ENCODE measurements around the gene CRIM1.

Gene CRIM1

DNA sequence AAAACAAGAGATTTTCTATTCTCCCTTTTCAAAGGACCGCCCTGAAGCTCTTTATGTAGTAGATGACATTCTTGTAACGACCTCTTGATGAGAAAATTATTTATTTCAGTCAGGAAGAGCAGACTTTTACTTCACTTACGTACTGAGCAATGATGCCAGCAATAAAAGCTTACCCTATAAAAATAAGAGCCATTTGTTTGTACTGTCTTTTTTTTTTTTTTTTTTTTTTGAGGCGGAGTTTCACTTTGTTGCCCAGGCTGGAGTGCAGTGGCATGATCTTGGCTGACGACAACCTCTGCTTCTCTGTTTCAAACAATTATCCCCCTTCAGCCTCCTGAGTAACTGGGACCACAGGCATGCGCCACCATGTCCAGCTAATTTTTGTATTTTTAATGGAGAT, 39.2 kb downstream of the CRIM1 start:
- H4K20me1 ChIP-seq (ENCODE audit: insufficient read depth, low read length): no peaks in the 10 kb centered on the region
- DNase-seq: no peak
- H3K79me2 ChIP-seq (ENCODE audit: insufficient read depth, low read length): no peaks in the 10 kb centered on the region
- ATAC-seq (ENCODE audit: insufficient read depth, low read depth): no peak
- no peaks in the 10 kb centered on the region for H3K36me3 ChIP-seq (ENCODE audit: insufficient read depth, low read length)
- H3K9me3 ChIP-seq (ENCODE audit: insufficient read depth, low read length, severe bottlenecking): no peaks in the 10 kb centered on the region
- H3K9ac ChIP-seq (ENCODE audit: low read depth, low read length): no peak overlapping the region
- no peak for TF ChIP-seq EZH2 (IDR thresholded peaks at IDR 0.05; ENCODE audit: borderline replicate concordance, low read depth, low read length, severe bottlenecking)
- TF ChIP-seq, protein P1, sequence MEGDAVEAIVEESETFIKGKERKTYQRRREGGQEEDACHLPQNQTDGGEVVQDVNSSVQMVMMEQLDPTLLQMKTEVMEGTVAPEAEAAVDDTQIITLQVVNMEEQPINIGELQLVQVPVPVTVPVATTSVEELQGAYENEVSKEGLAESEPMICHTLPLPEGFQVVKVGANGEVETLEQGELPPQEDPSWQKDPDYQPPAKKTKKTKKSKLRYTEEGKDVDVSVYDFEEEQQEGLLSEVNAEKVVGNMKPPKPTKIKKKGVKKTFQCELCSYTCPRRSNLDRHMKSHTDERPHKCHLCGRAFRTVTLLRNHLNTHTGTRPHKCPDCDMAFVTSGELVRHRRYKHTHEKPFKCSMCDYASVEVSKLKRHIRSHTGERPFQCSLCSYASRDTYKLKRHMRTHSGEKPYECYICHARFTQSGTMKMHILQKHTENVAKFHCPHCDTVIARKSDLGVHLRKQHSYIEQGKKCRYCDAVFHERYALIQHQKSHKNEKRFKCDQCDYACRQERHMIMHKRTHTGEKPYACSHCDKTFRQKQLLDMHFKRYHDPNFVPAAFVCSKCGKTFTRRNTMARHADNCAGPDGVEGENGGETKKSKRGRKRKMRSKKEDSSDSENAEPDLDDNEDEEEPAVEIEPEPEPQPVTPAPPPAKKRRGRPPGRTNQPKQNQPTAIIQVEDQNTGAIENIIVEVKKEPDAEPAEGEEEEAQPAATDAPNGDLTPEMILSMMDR (IDR thresholded peaks at IDR 0.05; ENCODE audit: borderline replicate concordance, extremely low read depth, low read length, poor library complexity, severe bottlenecking): no peak
- no peak overlapping the region for H3K4me3 ChIP-seq (ENCODE audit: low read depth in 1 of 2, low read length in 2 of 2)
- H3K4me1 ChIP-seq (ENCODE audit: insufficient read depth, low read length): no peaks in the 10 kb centered on the region
- H3K27me3 ChIP-seq (ENCODE audit: insufficient read depth, low read length, poor library complexity): peaks cover 2% of the 10 kb centered on the region
- no peak overlapping the region for H3K4me2 ChIP-seq (ENCODE audit: insufficient read depth, low read length)
- H2AFZ ChIP-seq (ENCODE audit: low read depth, low read length): no peak overlapping the region
- no peak overlapping the region for H3K27ac ChIP-seq (ENCODE audit: low read length)

DNA sequence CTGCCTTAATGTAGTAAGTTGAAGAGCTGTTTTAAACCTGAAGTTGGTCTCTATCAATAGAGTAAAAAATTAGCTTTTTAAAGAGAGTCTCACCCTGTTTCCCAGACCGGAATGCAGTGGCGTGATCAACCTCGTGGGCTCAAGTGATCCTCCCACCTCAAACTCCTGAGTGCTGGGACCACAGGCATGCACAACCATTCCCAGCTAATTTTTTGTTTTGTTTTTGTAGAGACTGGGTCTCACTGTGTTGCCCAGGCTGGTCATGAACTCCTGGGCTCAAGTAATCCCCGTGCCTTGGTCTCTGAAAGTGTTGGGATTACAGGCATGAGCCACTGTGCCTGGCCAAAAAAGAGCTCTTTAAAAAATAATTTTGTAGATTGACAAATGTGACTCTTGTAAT, 40.3 kb downstream of the CRIM1 start:
- no peak overlapping the region for H3K4me3 ChIP-seq (ENCODE audit: low read depth in 1 of 2, low read length in 2 of 2)
- H3K4me2 ChIP-seq (ENCODE audit: insufficient read depth, low read length): no peak overlapping the region
- no peaks in the 10 kb centered on the region for H4K20me1 ChIP-seq (ENCODE audit: insufficient read depth, low read length)
- H2AFZ ChIP-seq (ENCODE audit: low read depth, low read length): no peak overlapping the region
- H3K4me1 ChIP-seq (ENCODE audit: insufficient read depth, low read length): no peaks in the 10 kb centered on the region
- peaks cover 2% of the 10 kb centered on the region for H3K27me3 ChIP-seq (ENCODE audit: insufficient read depth, low read length, poor library complexity)
- H3K27ac ChIP-seq (ENCODE audit: low read length): no peak overlapping the region
- H3K36me3 ChIP-seq (ENCODE audit: insufficient read depth, low read length): no peaks in the 10 kb centered on the region
- H3K9ac ChIP-seq (ENCODE audit: low read depth, low read length): no peak overlapping the region
- DNase-seq (no peak), ATAC-seq (ENCODE audit: insufficient read depth, low read depth) (no peak)
- H3K79me2 ChIP-seq (ENCODE audit: insufficient read depth, low read length): no peaks in the 10 kb centered on the region
- no peaks in the 10 kb centered on the region for H3K9me3 ChIP-seq (ENCODE audit: insufficient read depth, low read length, severe bottlenecking)
- TF ChIP-seq, protein P1 (IDR thresholded peaks at IDR 0.05; ENCODE audit: borderline replicate concordance, extremely low read depth, low read length, poor library complexity, severe bottlenecking): no peak
- TF ChIP-seq EZH2 (IDR thresholded peaks at IDR 0.05; ENCODE audit: borderline replicate concordance, low read depth, low read length, severe bottlenecking): no peak

DNA sequence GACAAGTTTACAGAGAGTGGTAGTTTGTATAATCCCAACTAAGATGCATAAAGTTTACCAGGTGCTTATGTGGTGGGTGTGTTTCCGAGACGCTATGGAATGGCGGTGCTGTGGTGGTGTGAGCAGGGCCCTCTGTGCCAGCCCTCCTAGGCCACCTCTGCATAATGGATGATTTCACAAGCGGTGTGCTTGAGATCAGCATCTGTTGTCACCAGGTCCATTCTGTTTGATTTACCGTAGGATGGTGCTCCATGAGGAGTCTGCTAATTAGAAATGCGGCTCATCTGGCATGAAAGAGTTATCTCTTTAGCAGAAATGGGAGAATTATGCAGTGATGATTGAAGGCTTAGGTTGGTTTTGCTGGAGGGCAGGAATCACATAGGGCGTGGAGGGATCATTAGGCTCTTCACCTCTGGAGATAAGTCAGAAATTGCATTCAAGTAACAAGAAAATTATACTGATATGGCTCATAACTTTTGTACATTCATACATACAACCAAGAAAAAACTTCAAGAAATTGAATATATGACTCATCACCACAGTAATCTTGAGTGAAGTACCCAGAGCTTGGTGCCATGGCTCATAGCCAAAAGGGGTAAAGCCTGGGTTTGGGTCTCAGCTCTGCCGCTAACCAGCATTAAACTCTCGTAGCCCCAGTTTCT, 41.4 kb downstream of the CRIM1 start:
- H3K4me3 ChIP-seq (ENCODE audit: low read depth in 1 of 2, low read length in 2 of 2): no peak overlapping the region
- no peaks in the 10 kb centered on the region for H3K36me3 ChIP-seq (ENCODE audit: insufficient read depth, low read length)
- H2AFZ ChIP-seq (ENCODE audit: low read depth, low read length): no peak overlapping the region

More for the DNA sequence above, 41.4 kb downstream of the CRIM1 start:
- no peak overlapping the region for H3K4me2 ChIP-seq (ENCODE audit: insufficient read depth, low read length)
- ATAC-seq (ENCODE audit: insufficient read depth, low read depth) (no peak), DNase-seq (no peak)
- no peak overlapping the region for H3K9ac ChIP-seq (ENCODE audit: low read depth, low read length)
- H3K79me2 ChIP-seq (ENCODE audit: insufficient read depth, low read length): no peaks in the 10 kb centered on the region
- TF ChIP-seq EZH2 (IDR thresholded peaks at IDR 0.05; ENCODE audit: borderline replicate concordance, low read depth, low read length, severe bottlenecking): no peak
- TF ChIP-seq, protein P1 (IDR thresholded peaks at IDR 0.05; ENCODE audit: borderline replicate concordance, extremely low read depth, low read length, poor library complexity, severe bottlenecking): no peak
- no peaks in the 10 kb centered on the region for H4K20me1 ChIP-seq (ENCODE audit: insufficient read depth, low read length)
- H3K27ac ChIP-seq (ENCODE audit: low read length): no peak overlapping the region
- H3K4me1 ChIP-seq (ENCODE audit: insufficient read depth, low read length): no peaks in the 10 kb centered on the region
- no peaks in the 10 kb centered on the region for H3K9me3 ChIP-seq (ENCODE audit: insufficient read depth, low read length, severe bottlenecking)
- H3K27me3 ChIP-seq (ENCODE audit: insufficient read depth, low read length, poor library complexity): peaks cover 2% of the 10 kb centered on the region

All from DND-41 (cell line).